ENCODE results near the gene PPP1R12B.

DNA sequence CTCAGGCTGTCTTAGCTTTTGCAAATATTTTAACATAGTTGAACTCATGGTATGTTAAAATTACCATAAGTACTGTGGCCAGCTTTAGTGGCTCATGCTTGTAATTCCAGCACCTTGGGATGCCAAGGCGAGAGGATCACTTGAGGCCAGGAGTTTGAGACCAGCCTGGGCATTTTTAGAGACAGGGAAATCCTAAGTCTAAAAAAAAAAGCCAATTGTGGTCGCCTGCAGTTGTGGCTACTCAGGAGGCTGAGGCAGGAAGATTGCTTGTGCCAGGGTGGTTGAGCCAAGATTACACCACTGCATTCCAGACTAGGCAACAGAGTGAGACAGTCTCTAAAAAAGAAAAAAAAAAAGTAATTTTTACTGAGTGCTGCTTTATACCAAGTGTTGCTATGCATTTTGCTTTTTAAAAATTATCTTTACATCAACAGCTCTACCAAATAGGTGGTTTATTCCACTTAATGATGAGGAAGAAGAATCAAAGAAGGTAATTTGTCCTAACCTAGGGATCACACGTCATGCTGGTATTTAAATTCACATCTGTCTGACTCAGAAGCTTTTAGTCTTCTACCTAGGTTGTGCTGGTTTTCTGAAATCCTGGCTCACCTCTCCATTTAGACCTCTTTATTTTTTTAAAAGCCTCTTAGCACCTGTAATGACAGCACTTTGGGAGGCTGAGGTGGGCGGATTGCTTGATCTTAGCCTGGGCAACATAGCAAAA is 16.8 kb downstream of the PPP1R12B start:
- TF ChIP-seq POLR2A (IDR thresholded peaks at IDR 0.05), result no peak
- TF ChIP-seq CTCF (IDR thresholded peaks at IDR 0.05), result no peak
